Measurements from ENCODE around the gene PLSCR3. TPM values are rescaled to one million over a fixed set of nuclear protein-coding genes. Genes with fewer than 3 reads are reported as not detected.
A peak's percentile ranks its signal among the peaks of the same experiment; 100 is the strongest.

The PLSCR3 gene
- total RNA-seq, 1 donor from 2014 or later, result 6.6 TPM

DNA sequence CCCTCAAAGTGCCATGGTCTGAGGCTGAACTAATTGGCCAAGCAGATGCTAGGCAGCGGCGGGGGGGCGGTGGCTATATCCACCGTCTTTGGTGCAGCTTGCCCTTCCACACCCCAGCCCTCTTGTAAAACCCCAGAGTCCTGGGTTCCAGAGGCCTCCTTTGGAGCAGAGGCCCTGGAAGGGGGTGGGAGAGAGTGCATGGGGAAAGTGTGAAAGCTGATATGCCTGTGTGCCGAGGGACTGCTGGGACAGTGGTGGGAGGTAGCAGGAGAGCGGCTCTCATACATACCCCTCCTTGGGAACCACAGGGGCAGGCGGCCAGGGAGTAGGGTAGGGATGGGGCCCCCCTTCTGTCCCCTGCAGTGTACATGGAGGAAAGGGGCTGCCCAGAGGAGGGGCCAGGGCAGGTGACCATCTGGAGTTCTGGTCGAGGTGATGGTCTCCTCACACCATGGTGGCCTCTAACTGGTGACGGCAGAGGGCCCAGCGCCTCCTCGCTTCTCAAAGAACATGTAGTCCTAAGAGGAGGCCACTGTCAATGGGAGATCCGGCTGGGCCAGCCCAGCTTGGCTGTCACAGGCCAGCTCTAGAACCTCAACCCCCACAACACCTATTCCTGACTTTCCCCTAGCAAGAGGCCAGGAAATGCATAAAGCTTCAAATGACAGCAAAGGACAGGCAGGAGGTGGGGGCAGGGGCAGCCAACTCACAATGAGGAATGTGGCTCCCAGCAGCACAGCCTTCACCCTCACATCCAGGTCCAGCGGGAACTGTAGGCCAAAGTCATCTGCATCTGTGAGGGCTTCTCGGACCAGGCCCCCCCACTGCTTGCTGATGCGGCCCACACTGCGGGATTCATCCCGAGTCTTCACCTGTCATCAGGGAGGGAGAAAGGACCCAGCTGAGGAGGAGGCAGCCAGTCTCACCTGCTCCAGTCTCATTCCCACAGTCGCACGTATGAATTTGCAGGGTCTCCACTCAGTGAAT is 4.1 kb downstream of the PLSCR3 start:
- TF ChIP-seq, protein P1, sequence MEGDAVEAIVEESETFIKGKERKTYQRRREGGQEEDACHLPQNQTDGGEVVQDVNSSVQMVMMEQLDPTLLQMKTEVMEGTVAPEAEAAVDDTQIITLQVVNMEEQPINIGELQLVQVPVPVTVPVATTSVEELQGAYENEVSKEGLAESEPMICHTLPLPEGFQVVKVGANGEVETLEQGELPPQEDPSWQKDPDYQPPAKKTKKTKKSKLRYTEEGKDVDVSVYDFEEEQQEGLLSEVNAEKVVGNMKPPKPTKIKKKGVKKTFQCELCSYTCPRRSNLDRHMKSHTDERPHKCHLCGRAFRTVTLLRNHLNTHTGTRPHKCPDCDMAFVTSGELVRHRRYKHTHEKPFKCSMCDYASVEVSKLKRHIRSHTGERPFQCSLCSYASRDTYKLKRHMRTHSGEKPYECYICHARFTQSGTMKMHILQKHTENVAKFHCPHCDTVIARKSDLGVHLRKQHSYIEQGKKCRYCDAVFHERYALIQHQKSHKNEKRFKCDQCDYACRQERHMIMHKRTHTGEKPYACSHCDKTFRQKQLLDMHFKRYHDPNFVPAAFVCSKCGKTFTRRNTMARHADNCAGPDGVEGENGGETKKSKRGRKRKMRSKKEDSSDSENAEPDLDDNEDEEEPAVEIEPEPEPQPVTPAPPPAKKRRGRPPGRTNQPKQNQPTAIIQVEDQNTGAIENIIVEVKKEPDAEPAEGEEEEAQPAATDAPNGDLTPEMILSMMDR (IDR thresholded peaks at IDR 0.05), result no peak
- TF ChIP-seq EZH2phosphoT487 (IDR thresholded peaks at IDR 0.05) (no peak), EZH2 (IDR thresholded peaks at IDR 0.05) (no peak)
- peaks cover 10% of the 10 kb centered on the region for H3K4me1 ChIP-seq
- Mint-ChIP-seq H3K27me3 (ENCODE audit: insufficient read depth, low read depth) (peaks cover 7% of the 10 kb centered on the region), H3K9me3 (no peaks in the 10 kb centered on the region), H3K27ac (no peak overlapping the region), H3K4me3 (no peak overlapping the region), H3K36me3 (peaks cover 7% of the 10 kb centered on the region), H3K4me1 (peaks cover 6% of the 10 kb centered on the region)
- H3K4me3 ChIP-seq, result no peak overlapping the region
- no peak overlapping the region for H3K9ac ChIP-seq
- no peaks in the 10 kb centered on the region for H3K79me2 ChIP-seq (ENCODE audit: low read depth)
- H2AFZ ChIP-seq (replicated peaks), result no peak overlapping the region
- no peak overlapping the region for H3K4me2 ChIP-seq
- H3F3A ChIP-seq (ENCODE audit: low read depth), result peaks cover 8% of the 10 kb centered on the region
- H3K27ac ChIP-seq, result no peak overlapping the region
- no peak for DNase-seq (ENCODE audit: low spot score)
- H3K9me3 ChIP-seq (ENCODE audit: low read depth), result no peaks in the 10 kb centered on the region
- H4K20me1 ChIP-seq (ENCODE audit: low read depth), result peaks cover 10% of the 10 kb centered on the region
- H3K36me3 ChIP-seq, result no peaks in the 10 kb centered on the region
- peaks cover 5% of the 10 kb centered on the region for H3K27me3 ChIP-seq

DNA sequence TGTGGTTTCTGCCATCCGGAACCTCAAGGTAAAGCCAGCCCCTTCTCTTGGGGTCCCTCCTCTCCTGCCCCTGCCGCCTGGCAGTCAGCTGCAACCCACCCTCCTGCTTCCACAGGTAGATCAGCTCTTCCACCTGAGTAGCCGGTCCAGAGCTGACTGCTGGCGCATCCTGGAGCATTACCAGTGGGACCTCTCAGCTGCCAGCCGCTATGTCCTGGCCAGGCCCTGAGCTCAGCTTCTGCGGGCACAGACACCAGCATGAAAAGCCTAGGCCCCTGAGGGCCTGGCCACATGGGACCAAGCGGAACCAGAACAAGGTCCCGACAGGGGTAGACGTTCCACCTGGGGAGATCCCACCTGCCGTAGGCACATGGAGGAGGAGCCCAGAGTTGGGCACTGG is 5.5 kb downstream of the PLSCR3 start:
- H3K36me3 ChIP-seq, result no peaks in the 10 kb centered on the region
- H3K9me3 ChIP-seq (ENCODE audit: low read depth), result no peaks in the 10 kb centered on the region
- no peak overlapping the region for H3K4me2 ChIP-seq
- H3K79me2 ChIP-seq (ENCODE audit: low read depth), result no peaks in the 10 kb centered on the region
- H3K4me3 ChIP-seq, result no peak overlapping the region
- DNase-seq (ENCODE audit: low spot score), result no peak
- H3K4me1 ChIP-seq, result peaks cover 10% of the 10 kb centered on the region
- peaks cover 10% of the 10 kb centered on the region for H4K20me1 ChIP-seq (ENCODE audit: low read depth)
- peaks cover 7% of the 10 kb centered on the region for H3K27me3 Mint-ChIP-seq (ENCODE audit: insufficient read depth, low read depth)
- no peak overlapping the region for H3K27ac ChIP-seq
- H3K36me3 Mint-ChIP-seq, result peaks cover 7% of the 10 kb centered on the region
- H3K4me3 Mint-ChIP-seq, result no peak overlapping the region
- peaks cover 7% of the 10 kb centered on the region for H3F3A ChIP-seq (ENCODE audit: low read depth)
- no peak overlapping the region for H2AFZ ChIP-seq (replicated peaks)
- no peak overlapping the region for H3K9ac ChIP-seq
- H3K4me1 Mint-ChIP-seq, result peaks cover 6% of the 10 kb centered on the region
- H3K27me3 ChIP-seq, result peaks cover 12% of the 10 kb centered on the region
- H3K9me3 Mint-ChIP-seq, result no peaks in the 10 kb centered on the region
- H3K27ac Mint-ChIP-seq, result no peak overlapping the region
- TF ChIP-seq EZH2phosphoT487 (IDR thresholded peaks at IDR 0.05) (no peak), EZH2 (IDR thresholded peaks at IDR 0.05) (no peak)
- TF ChIP-seq, protein P1 (IDR thresholded peaks at IDR 0.05), result no peak

DNA sequence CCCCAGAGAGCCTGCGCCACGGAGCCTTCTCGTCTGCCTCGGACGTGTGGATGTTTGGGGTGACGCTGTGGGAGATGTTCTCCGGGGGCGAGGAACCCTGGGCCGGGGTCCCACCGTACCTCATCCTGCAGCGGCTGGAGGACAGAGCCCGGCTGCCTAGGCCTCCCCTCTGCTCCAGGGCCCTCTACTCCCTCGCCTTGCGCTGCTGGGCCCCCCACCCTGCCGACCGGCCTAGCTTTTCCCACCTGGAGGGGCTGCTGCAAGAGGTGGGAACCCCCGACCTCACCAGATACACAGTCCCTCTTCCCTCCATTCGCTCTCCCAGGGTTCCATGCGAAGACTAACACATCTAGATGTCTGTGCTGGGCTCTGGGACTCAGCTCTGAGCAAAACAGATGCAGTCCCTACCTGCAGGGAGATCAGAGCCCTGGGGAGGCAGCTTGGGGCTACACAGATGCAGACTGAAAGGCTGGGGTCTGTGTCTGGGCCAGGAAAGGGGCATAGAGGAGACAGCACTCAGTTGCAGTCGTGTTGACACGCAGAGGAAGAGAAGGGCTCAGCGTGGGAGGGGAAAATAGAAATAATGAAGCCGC is 9.7 kb downstream of the PLSCR3 start:
- peaks cover 5% of the 10 kb centered on the region for H4K20me1 ChIP-seq (ENCODE audit: low read depth)
- peaks cover 39% of the 10 kb centered on the region for H3K27me3 Mint-ChIP-seq (ENCODE audit: insufficient read depth, low read depth)
- H3K27ac Mint-ChIP-seq, result peak overlapping the region; percentile 15
- peaks cover 5% of the 10 kb centered on the region for H3K36me3 Mint-ChIP-seq
- peaks cover 50% of the 10 kb centered on the region for H3K27me3 ChIP-seq
- H3F3A ChIP-seq (ENCODE audit: low read depth), result peaks cover 18% of the 10 kb centered on the region
- DNase-seq (ENCODE audit: low spot score), result no peak
- peak overlapping the region; percentile 36 for H3K4me3 Mint-ChIP-seq
- peak overlapping the region; percentile 85 for H3K4me2 ChIP-seq
- H3K27ac ChIP-seq, result no peak overlapping the region
- H3K4me3 ChIP-seq, result peak overlapping the region; percentile 45
- H3K9ac ChIP-seq, result no peak overlapping the region
- H3K36me3 ChIP-seq, result no peaks in the 10 kb centered on the region
- H2AFZ ChIP-seq (replicated peaks), result peak overlapping the region; percentile 60
- TF ChIP-seq EZH2phosphoT487 (IDR thresholded peaks at IDR 0.05) (no peak), EZH2 (IDR thresholded peaks at IDR 0.05) (no peak)
- TF ChIP-seq, protein P1 (IDR thresholded peaks at IDR 0.05), result no peak
- H3K79me2 ChIP-seq (ENCODE audit: low read depth), result no peaks in the 10 kb centered on the region
- H3K9me3 Mint-ChIP-seq, result peaks cover 6% of the 10 kb centered on the region
- no peaks in the 10 kb centered on the region for H3K9me3 ChIP-seq (ENCODE audit: low read depth)
- peaks cover 8% of the 10 kb centered on the region for H3K4me1 ChIP-seq
- peaks cover 11% of the 10 kb centered on the region for H3K4me1 Mint-ChIP-seq

Data from neural progenitor cell (in vitro differentiated cells).